ENCODE results near the gene PRDM12.

Gene PRDM12

GRCh38 chr9:130661451-130662098 lies 2.8 kb upstream of the PRDM12 start:
- H3K36me3 ChIP-seq (ENCODE audit: control insufficient read depth in 2 of 2, insufficient read depth in 1 of 2, low read length in 2 of 2), result no peaks in the 10 kb centered on the region
- POLR2A ChIA-PET, result no interaction called here
- H3K4me1 ChIP-seq (ENCODE audit: control insufficient read depth, insufficient read depth, low read length), result no peaks in the 10 kb centered on the region; the same call in 1 of the 2 replicates
- H3K4me3 ChIP-seq (ENCODE audit: low read depth, low read length), result no peak overlapping the region
- H3K9me3 ChIP-seq (ENCODE audit: control insufficient read depth, insufficient read depth, low read depth, low read length), result no peaks in the 10 kb centered on the region
- CTCF ChIA-PET, result no interaction called here
- TF ChIP-seq HOXD13 (CRISPR knock-in tag; IDR thresholded peaks at IDR 0.05; ENCODE audit: borderline replicate concordance) (no peak), ZNF19 (tag by site-specific recombination; IDR thresholded peaks at IDR 0.05; ENCODE audit: low read depth) (no peak), ZNF660 (tag by site-specific recombination; IDR thresholded peaks at IDR 0.05) (no peak), GLI2 (tag by site-specific recombination; IDR thresholded peaks at IDR 0.05; ENCODE audit: borderline replicate concordance, low read depth) (no peak), KLF7 (tag by site-specific recombination; IDR thresholded peaks at IDR 0.05; ENCODE audit: borderline replicate concordance) (no peak), ZNF280C (tag by site-specific recombination; IDR thresholded peaks at IDR 0.05) (no peak), IKZF3 (tag by site-specific recombination; IDR thresholded peaks at IDR 0.05) (no peak), ZNF169 (tag by site-specific recombination; IDR thresholded peaks at IDR 0.05) (no peak), ZNF223 (tag by site-specific recombination; IDR thresholded peaks at IDR 0.05) (no peak), ZNF23 (tag by site-specific recombination; IDR thresholded peaks at IDR 0.05; ENCODE audit: borderline replicate concordance) (no peak)
- H3K27ac ChIP-seq (ENCODE audit: extremely low read depth, low read depth, low read length), result no peak overlapping the region

- Histone ChIP-seq H3K4me1 (ENCODE audit: control insufficient read depth, insufficient read depth, low read length) (no peaks in the 10 kb centered on the region; the same call in 1 of the 2 replicates), H3K9me3 (ENCODE audit: control insufficient read depth, insufficient read depth, low read depth, low read length) (no peaks in the 10 kb centered on the region), H3K36me3 (ENCODE audit: control insufficient read depth in 2 of 2, insufficient read depth in 1 of 2, low read length in 2 of 2) (no peaks in the 10 kb centered on the region), H3K27ac (ENCODE audit: extremely low read depth, low read depth, low read length) (no peak overlapping the region), H3K4me3 (ENCODE audit: low read depth, low read length) (no peak overlapping the region)
- CTCF ChIA-PET, result interaction anchor here (0.6 to 1.5 kb wide), 3 partner anchors 20 to 185 kb away, joined by 5 to 6 read pairs (median 5); no protein-coding TSS in a partner anchor
- POLR2A ChIA-PET, result no interaction called here
- TF ChIP-seq CTCF (tag by site-specific recombination; IDR thresholded peaks at IDR 0.05) (0 out of 2 replicates have a peak, but pooled peaks have one; percentile 17), ZNF214 (tag by site-specific recombination; IDR thresholded peaks at IDR 0.05; ENCODE audit: borderline replicate concordance) (no peak), ZNF202 (tag by site-specific recombination; IDR thresholded peaks at IDR 0.05; ENCODE audit: borderline replicate concordance) (no peak)
Measured at GRCh38 chr9:130662099-130662969, 2.1 kb upstream of the PRDM12 start.

GRCh38 chr9:130662970-130663257 lies 1.5 kb upstream of the PRDM12 start:
- no peaks in the 10 kb centered on the region; the same call in 1 of the 2 replicates for H3K4me1 ChIP-seq (ENCODE audit: control insufficient read depth, insufficient read depth, low read length)
- no peak overlapping the region for H3K4me3 ChIP-seq (ENCODE audit: low read depth, low read length)
- ChIA-PET POLR2A (interaction anchor here (0.5 kb wide), 1 partner anchor 61 kb away, joined by 3 read pairs; no protein-coding TSS in a partner anchor), CTCF (interaction anchor here (0.6 to 1.5 kb wide), 3 partner anchors 19 to 186 kb away, joined by 5 to 6 read pairs (median 5); no protein-coding TSS in a partner anchor)
- TF ChIP-seq ZNF404 (tag by site-specific recombination; IDR thresholded peaks at IDR 0.05), result no peak
- TF ChIP-seq ZNF223 (tag by site-specific recombination; IDR thresholded peaks at IDR 0.05), result 0 out of 2 replicates have a peak, but pooled peaks have one; percentile 28
- peak; percentile 99 for TF ChIP-seq PRDM4 (tag by site-specific recombination; IDR thresholded peaks at IDR 0.05)
- H3K9me3 ChIP-seq (ENCODE audit: control insufficient read depth, insufficient read depth, low read depth, low read length), result no peaks in the 10 kb centered on the region
- H3K27ac ChIP-seq (ENCODE audit: extremely low read depth, low read depth, low read length), result no peak overlapping the region
- H3K36me3 ChIP-seq (ENCODE audit: control insufficient read depth in 2 of 2, insufficient read depth in 1 of 2, low read length in 2 of 2), result no peaks in the 10 kb centered on the region

Data from HEK293 (cell line).